ENCODE measurements around the gene CCL8. TPM values are rescaled to one million over a fixed set of nuclear protein-coding genes. Genes with fewer than 3 reads are reported as not detected.
A peak's percentile ranks its signal among the peaks of the same experiment; 100 is the strongest.

The CCL8 gene
- total and polyA plus RNA-seq, 2 donors (not counting 1 experiment from before 2014, with no cell fraction given), result 0.27 to 0.50 TPM

GRCh38 chr17:34361478-34362061, 42.3 kb downstream of the CCL8 start:
- H2AFZ ChIP-seq (ENCODE audit: low read length), result no peak overlapping the region

GRCh38 chr17:34363183-34363661, 44.0 kb downstream of the CCL8 start, which contains the start of gene CCL1:
Gene CCL1, minus strand, starts transcription at chr17:34363233. Its CDS starts 72 bp downstream, at chr17:34363161.
- Histone ChIP-seq H3K36me3 (ENCODE audit: control insufficient read depth, insufficient read depth, low read length) (no peaks in the 10 kb centered on the region), H3K79me2 (ENCODE audit: control insufficient read depth, insufficient read depth, low read length) (no peaks in the 10 kb centered on the region), H3K27ac (ENCODE audit: insufficient read depth, low read length) (no peak within 1 kb of the TSS), H4K20me1 (ENCODE audit: control insufficient read depth, extremely low read depth, insufficient read depth, low read length) (no peaks in the 10 kb centered on the region), H3K4me3 (replicated peaks in 1 of 4; ENCODE audit: control extremely low read depth in 1 of 4, insufficient read depth in 1 of 4, low read depth in 3 of 4, low read length in 4 of 4) (no peak within 1 kb of the TSS), H3K4me1 (ENCODE audit: control insufficient read depth, extremely low read depth, insufficient read depth, low read length) (no peaks in the 10 kb centered on the region), H3K9me3 (ENCODE audit: control insufficient read depth, insufficient read depth, low read depth, low read length) (no peaks in the 10 kb centered on the region), H2AFZ (ENCODE audit: low read length) (no peak within 1 kb of the TSS), H3K4me2 (ENCODE audit: extremely low read depth, insufficient read depth, low read length) (no peak within 1 kb of the TSS), H3K9ac (ENCODE audit: insufficient read depth, low read length) (no peak within 1 kb of the TSS), H3K27me3 (ENCODE audit: control insufficient read depth, insufficient read depth, low read length) (peaks cover 5% of the 10 kb centered on the region)
- TF ChIP-seq, protein P1, sequence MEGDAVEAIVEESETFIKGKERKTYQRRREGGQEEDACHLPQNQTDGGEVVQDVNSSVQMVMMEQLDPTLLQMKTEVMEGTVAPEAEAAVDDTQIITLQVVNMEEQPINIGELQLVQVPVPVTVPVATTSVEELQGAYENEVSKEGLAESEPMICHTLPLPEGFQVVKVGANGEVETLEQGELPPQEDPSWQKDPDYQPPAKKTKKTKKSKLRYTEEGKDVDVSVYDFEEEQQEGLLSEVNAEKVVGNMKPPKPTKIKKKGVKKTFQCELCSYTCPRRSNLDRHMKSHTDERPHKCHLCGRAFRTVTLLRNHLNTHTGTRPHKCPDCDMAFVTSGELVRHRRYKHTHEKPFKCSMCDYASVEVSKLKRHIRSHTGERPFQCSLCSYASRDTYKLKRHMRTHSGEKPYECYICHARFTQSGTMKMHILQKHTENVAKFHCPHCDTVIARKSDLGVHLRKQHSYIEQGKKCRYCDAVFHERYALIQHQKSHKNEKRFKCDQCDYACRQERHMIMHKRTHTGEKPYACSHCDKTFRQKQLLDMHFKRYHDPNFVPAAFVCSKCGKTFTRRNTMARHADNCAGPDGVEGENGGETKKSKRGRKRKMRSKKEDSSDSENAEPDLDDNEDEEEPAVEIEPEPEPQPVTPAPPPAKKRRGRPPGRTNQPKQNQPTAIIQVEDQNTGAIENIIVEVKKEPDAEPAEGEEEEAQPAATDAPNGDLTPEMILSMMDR (conservative IDR thresholded peaks at IDR 0.05 in 1 of 2, IDR thresholded peaks at IDR 0.05 in 1 of 2; ENCODE audit: low read depth in 1 of 2, low read length in 2 of 2), result no peak
- TF ChIP-seq EZH2 (IDR thresholded peaks at IDR 0.05; ENCODE audit: low read length, missing control alignments), result no peak
- no peak for DNase-seq (ENCODE audit: low read depth in 2 of 2)

More at GRCh38 chr17:34361478-34362061, 42.3 kb downstream of the CCL8 start:
- TF ChIP-seq, protein P1 (conservative IDR thresholded peaks at IDR 0.05 in 1 of 2, IDR thresholded peaks at IDR 0.05 in 1 of 2; ENCODE audit: low read depth in 1 of 2, low read length in 2 of 2), result peak; percentile 99 to 100
- no peak for TF ChIP-seq EZH2 (IDR thresholded peaks at IDR 0.05; ENCODE audit: low read length, missing control alignments)
- peak; percentile 75 to 84 for DNase-seq (ENCODE audit: low read depth in 2 of 2)
- no peaks in the 10 kb centered on the region for H4K20me1 ChIP-seq (ENCODE audit: control insufficient read depth, extremely low read depth, insufficient read depth, low read length)
- no peaks in the 10 kb centered on the region for H3K36me3 ChIP-seq (ENCODE audit: control insufficient read depth, insufficient read depth, low read length)
- no peak overlapping the region for H3K9ac ChIP-seq (ENCODE audit: insufficient read depth, low read length)
- H3K79me2 ChIP-seq (ENCODE audit: control insufficient read depth, insufficient read depth, low read length), result no peaks in the 10 kb centered on the region
- H3K27me3 ChIP-seq (ENCODE audit: control insufficient read depth, insufficient read depth, low read length), result peaks cover 5% of the 10 kb centered on the region
- no peak overlapping the region for H3K4me3 ChIP-seq (replicated peaks in 1 of 4; ENCODE audit: control extremely low read depth in 1 of 4, insufficient read depth in 1 of 4, low read depth in 3 of 4, low read length in 4 of 4)
- no peaks in the 10 kb centered on the region for H3K4me1 ChIP-seq (ENCODE audit: control insufficient read depth, extremely low read depth, insufficient read depth, low read length)
- no peak overlapping the region for H3K27ac ChIP-seq (ENCODE audit: insufficient read depth, low read length)
- no peak overlapping the region for H3K4me2 ChIP-seq (ENCODE audit: extremely low read depth, insufficient read depth, low read length)
- no peaks in the 10 kb centered on the region for H3K9me3 ChIP-seq (ENCODE audit: control insufficient read depth, insufficient read depth, low read depth, low read length)

DNA sequence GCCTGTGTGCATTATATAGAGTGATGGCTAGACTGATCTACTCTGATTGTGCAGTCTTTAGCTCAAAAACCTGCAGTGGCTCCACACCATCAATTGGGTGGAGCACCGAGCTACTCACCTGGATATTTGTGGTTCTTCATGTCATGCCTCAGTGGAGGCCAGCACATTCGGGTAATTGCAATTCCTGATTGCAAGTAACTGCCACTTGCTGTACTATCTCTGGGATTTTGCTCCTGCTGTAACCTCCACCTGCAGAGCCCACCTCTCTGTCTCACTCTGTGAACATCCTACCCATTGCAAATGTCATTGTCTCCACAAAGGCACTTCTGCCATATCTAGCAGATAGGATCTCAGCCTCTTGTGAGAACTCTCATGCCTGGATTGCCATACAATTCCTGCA, 45.5 kb downstream of the CCL8 start:
- no peaks in the 10 kb centered on the region for H3K9me3 ChIP-seq (ENCODE audit: control insufficient read depth, insufficient read depth, low read depth, low read length)
- H4K20me1 ChIP-seq (ENCODE audit: control insufficient read depth, extremely low read depth, insufficient read depth, low read length), result no peaks in the 10 kb centered on the region
- TF ChIP-seq, protein P1 (conservative IDR thresholded peaks at IDR 0.05 in 1 of 2, IDR thresholded peaks at IDR 0.05 in 1 of 2; ENCODE audit: low read depth in 1 of 2, low read length in 2 of 2), result no peak
- no peak for TF ChIP-seq EZH2 (IDR thresholded peaks at IDR 0.05; ENCODE audit: low read length, missing control alignments)
- H3K27me3 ChIP-seq (ENCODE audit: control insufficient read depth, insufficient read depth, low read length), result peaks cover 5% of the 10 kb centered on the region
- no peaks in the 10 kb centered on the region for H3K4me1 ChIP-seq (ENCODE audit: control insufficient read depth, extremely low read depth, insufficient read depth, low read length)
- no peak for DNase-seq (ENCODE audit: low read depth in 2 of 2)
- H3K4me2 ChIP-seq (ENCODE audit: extremely low read depth, insufficient read depth, low read length), result no peak overlapping the region
- no peak overlapping the region for H3K27ac ChIP-seq (ENCODE audit: insufficient read depth, low read length)
- H3K9ac ChIP-seq (ENCODE audit: insufficient read depth, low read length), result no peak overlapping the region
- H3K79me2 ChIP-seq (ENCODE audit: control insufficient read depth, insufficient read depth, low read length), result no peaks in the 10 kb centered on the region
- no peak overlapping the region for H2AFZ ChIP-seq (ENCODE audit: low read length)
- no peaks in the 10 kb centered on the region for H3K36me3 ChIP-seq (ENCODE audit: control insufficient read depth, insufficient read depth, low read length)
- H3K4me3 ChIP-seq (replicated peaks in 1 of 4; ENCODE audit: control extremely low read depth in 1 of 4, insufficient read depth in 1 of 4, low read depth in 3 of 4, low read length in 4 of 4), result no peak overlapping the region
